Testis (tissue), 2 donors: ENCODE measurements around the gene GRN.

Source experiments
- CTCF ChIP-seq, 3 experiments: fragments of 450-650 bp in 2 of 3; fragments of 200-600 bp in 1 of 3; sonication (generic) in 1 of 3; IDR thresholded peaks; one replicate each; pipeline ENCODE4 v1.5.1; 2016 to 2019; ENCODE audit warnings: antibody characterized with exemption in 3 of 3, mild to moderate bottlenecking in 2 of 3, moderate library complexity in 1 of 3
- POLR2A ChIP-seq: fragments of 450-650 bp; IDR thresholded peaks from one replicate; pipeline ENCODE4 v1.6.1; 2017; ENCODE audit warnings: antibody characterized with exemption, mild to moderate bottlenecking, moderate library complexity

- TF ChIP-seq CTCF (IDR thresholded peaks at IDR 0.05) (no peak), POLR2A (no peak)
These were observed 11.1 kb downstream of the GRN start for GRCh38 chr17:44356241-44356640.
